PC-9 (cell line): ENCODE results near the gene ZNF256. TPM values are rescaled to one million over a fixed set of nuclear protein-coding genes. Genes with fewer than 3 reads are reported as not detected.

Source experiments
- BruUV-seq: library from RNA; stranded (reverse); fragments of 400-500 nt; replicated peaks from 2 replicates; lab custom pipeline; 2021; lab: Mats Ljungman, UMichigan
- CTCF ChIA-PET: fragments of 300-600 bp; sonication (Branson Sonifier 250); formaldehyde crosslinking; loops from one replicate; lab custom pipeline; 2022; ENCODE audit warnings: antibody characterized with exemption; lab: Charles Lee
- POLR2A ChIA-PET: fragments of 300-600 bp; sonication (Branson Sonifier 250); formaldehyde crosslinking; loops from one replicate; lab custom pipeline; 2022; ENCODE audit warnings: antibody characterized with exemption; ENCODE audit not compliant: unreplicated experiment; lab: Charles Lee
- DNase-seq, 2 experiments: peaks; one replicate each; pipeline versions ENCODE4 v3.0.0 to v3.0.0-alpha.2; 2015 to 2022; ENCODE audit warnings: mixed read lengths in 1 of 2
- H2AFZ ChIP-seq: fragments of 200-600 bp; sonication (generic); 2 replicates; pipeline ENCODE4 v1.8.1; 2017; ENCODE audit warnings: antibody characterized with exemption
- H3F3A ChIP-seq: fragments of 200-600 bp; sonication (generic); 2 replicates; pipeline ENCODE4 v1.8.1; 2017; ENCODE audit warnings: antibody characterized with exemption, mild to moderate bottlenecking, low read depth; ENCODE audit not compliant: insufficient read depth
- H3K27ac ChIP-seq: fragments of 200-600 bp; sonication (generic); 2 replicates; pipeline ENCODE4 v1.6.1; 2016; ENCODE audit warnings: mixed run types
- H3K27me3 ChIP-seq: fragments of 200-600 bp; sonication (generic); 2 replicates; pipeline ENCODE4 v1.6.1; 2016; ENCODE audit warnings: low read depth, mixed run types; ENCODE audit not compliant: insufficient read depth
- H3K36me3 ChIP-seq: fragments of 200-600 bp; sonication (generic); 2 replicates; pipeline ENCODE4 v1.6.1; 2016; ENCODE audit warnings: low read depth, mixed run types
- H3K4me1 ChIP-seq: fragments of 200-600 bp; sonication (generic); replicated peaks from 2 replicates; pipeline ENCODE4 v1.6.1; 2016; ENCODE audit warnings: mixed run types; ENCODE audit not compliant: insufficient read depth
- H3K4me2 ChIP-seq: fragments of 200-600 bp; sonication (generic); 2 replicates; pipeline ENCODE4 v1.6.1; 2017; ENCODE audit warnings: mixed run types
- H3K4me3 ChIP-seq: fragments of 200-600 bp; sonication (generic); 2 replicates; pipeline ENCODE4 v1.6.1; 2016; ENCODE audit warnings: mixed run types
- H3K79me2 ChIP-seq: fragments of 200-600 bp; sonication (generic); 2 replicates; pipeline ENCODE4 v1.6.1; 2017; ENCODE audit warnings: low read depth, mixed run types
- H3K9me2 ChIP-seq: fragments of 200-600 bp; sonication (generic); 2 replicates; pipeline ENCODE4 v1.8.1; 2017; ENCODE audit warnings: mild to moderate bottlenecking; ENCODE audit not compliant: insufficient read depth
- H3K9me3 ChIP-seq: fragments of 200-600 bp; sonication (generic); 2 replicates; pipeline ENCODE4 v1.8.1; 2016; ENCODE audit warnings: low read depth; ENCODE audit not compliant: insufficient read depth
- H4K20me1 ChIP-seq: fragments of 200-600 bp; sonication (generic); 2 replicates; pipeline ENCODE4 v1.8.1; 2017; ENCODE audit not compliant: insufficient read depth
- CTCF ChIP-seq: fragments of 200-600 bp; sonication (generic); conservative IDR thresholded peaks from 2 replicates; pipeline ENCODE4 v1.6.1; 2017; ENCODE audit warnings: mixed run types, antibody characterized with exemption, mild to moderate bottlenecking, moderate library complexity
- EZH2 ChIP-seq: fragments of 200-600 bp; sonication (generic); IDR thresholded peaks from 2 replicates; pipeline ENCODE4 v1.8.0; 2017; ENCODE audit warnings: antibody characterized with exemption, low read depth
- intact Hi-C: fragments of 100-400 bp; cut with micrococcal nuclease; formaldehyde crosslinking; loops from one replicate; pipeline ENCODE4 v1.10.0; 2022; ENCODE audit not compliant: unreplicated experiment
- total RNA-seq: library from RNA; stranded (reverse); gene quantifications from 2 replicates; pipeline ENCODE4 v1.2.3, GENCODE V29; 2021

Gene ZNF256
- total RNA-seq, 1 experiment from 2014 or later = 6.4 TPM

DNA sequence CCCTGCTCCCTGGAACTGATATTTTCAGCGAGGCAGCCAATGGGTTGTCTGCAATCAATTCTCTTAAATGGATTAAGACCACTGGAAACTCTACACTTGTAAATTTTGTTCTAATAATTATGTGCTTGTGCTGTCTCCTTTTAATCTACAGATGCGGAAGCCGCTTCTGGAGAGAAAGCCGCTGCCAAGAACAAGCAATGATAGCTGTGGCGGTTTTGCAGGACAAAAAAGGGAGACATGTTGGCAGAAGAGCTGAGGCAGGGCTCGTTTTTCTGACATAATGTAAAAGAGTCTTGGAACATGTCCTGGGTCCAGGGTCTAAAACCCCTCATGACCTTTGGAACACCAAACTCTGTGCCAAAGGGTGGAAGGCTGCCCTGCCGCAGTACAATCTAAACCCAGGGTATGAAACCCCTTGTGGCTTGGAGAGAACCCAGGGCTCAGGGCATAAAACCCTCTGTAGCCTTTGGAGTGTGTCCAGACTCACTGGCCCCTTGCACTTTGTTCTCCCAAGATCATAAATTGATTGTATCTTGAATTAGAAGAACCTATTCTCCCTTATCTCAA lies 43.8 kb downstream of the ZNF256 start:
- peaks cover 18% of the 10 kb centered on the region for H3K36me3 ChIP-seq
- peaks cover 33% of the 10 kb centered on the region for H3K9me3 ChIP-seq
- H4K20me1 ChIP-seq = no peaks in the 10 kb centered on the region
- no peak for DNase-seq
- H3K4me2 ChIP-seq = no peak overlapping the region
- POLR2A ChIA-PET = interaction anchor here (0.6 kb wide), 1 partner anchor 713 kb away, joined by 4 read pairs; the partner anchor contains the start of gene ZNF264
- intact Hi-C loops = loop anchor here (5.0 to 10.0 kb wide), 2 partner anchors 159 to 491 kb away; partner anchors contain the start of genes ZNF17 and ZNF776
- no TSS peak for BruUV-seq
- no peaks in the 10 kb centered on the region for H3K9me2 ChIP-seq
- H2AFZ ChIP-seq = no peak overlapping the region
- CTCF ChIA-PET = interaction anchor here (0.6 kb wide), 1 partner anchor 10 kb away, joined by 24 read pairs; no protein-coding TSS in a partner anchor
- no peaks in the 10 kb centered on the region for H3K79me2 ChIP-seq
- H3K4me3 ChIP-seq = no peak overlapping the region
- no peak for TF ChIP-seq EZH2
- TF ChIP-seq CTCF = peak; percentile 48; the same call in 1 of the 2 replicates
- no peaks in the 10 kb centered on the region for H3K27me3 ChIP-seq
- H3F3A ChIP-seq = no peaks in the 10 kb centered on the region
- no peak overlapping the region for H3K27ac ChIP-seq
- no peaks in the 10 kb centered on the region for H3K4me1 ChIP-seq

DNA sequence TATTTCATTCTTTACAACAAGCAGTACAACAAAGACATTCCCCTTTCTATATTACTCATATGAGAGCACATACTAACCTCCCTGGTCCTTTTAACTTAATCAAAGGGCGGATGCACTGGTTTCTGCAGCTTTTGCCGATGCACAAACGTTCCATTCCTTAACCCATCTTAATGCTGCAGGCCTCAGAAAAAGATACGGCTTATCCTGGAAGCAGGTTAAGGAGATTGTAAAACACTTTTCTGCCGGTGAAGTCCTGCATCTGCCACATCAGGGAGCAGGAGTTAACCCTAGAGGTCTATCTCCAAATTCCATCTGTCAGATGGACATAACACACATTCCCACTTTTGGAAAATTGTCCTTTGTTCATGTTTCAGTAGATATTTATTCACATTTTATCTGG lies 47.2 kb downstream of the ZNF256 start:
- H3K79me2 ChIP-seq = no peaks in the 10 kb centered on the region
- no peaks in the 10 kb centered on the region for H3F3A ChIP-seq
- no peak overlapping the region for H3K4me2 ChIP-seq
- ChIA-PET CTCF (no interaction called here), POLR2A (no interaction called here)
- no peaks in the 10 kb centered on the region for H4K20me1 ChIP-seq
- DNase-seq = no peak
- no peaks in the 10 kb centered on the region for H3K27me3 ChIP-seq
- intact Hi-C loops = loop anchor here (5.0 to 10.0 kb wide), 2 partner anchors 156 to 488 kb away; partner anchors contain the start of genes ZNF17 and ZNF776
- H3K9me3 ChIP-seq = peaks cover 12% of the 10 kb centered on the region; the same call in 1 of the 2 replicates
- no TSS peak for BruUV-seq
- no peaks in the 10 kb centered on the region for H3K9me2 ChIP-seq
- H3K4me1 ChIP-seq = no peaks in the 10 kb centered on the region
- no peak overlapping the region for H2AFZ ChIP-seq
- no peak overlapping the region for H3K27ac ChIP-seq
- TF ChIP-seq EZH2 (no peak), CTCF (no peak)
- H3K4me3 ChIP-seq = no peak overlapping the region
- H3K36me3 ChIP-seq = no peaks in the 10 kb centered on the region

Other genes with a start within 250 kb of the ZNF256 start
- gene ZNF154, start 238.5 kb downstream of the ZNF256 start, total RNA-seq = 0.17 and 0.20 TPM in 2 replicates
- gene ZNF671, start 220.1 kb downstream of the ZNF256 start, total RNA-seq = 0.83 and 1.4 TPM in 2 replicates
- gene ZNF776, start 200.9 kb downstream of the ZNF256 start, total RNA-seq = 16.9 and 17.8 TPM in 2 replicates
- gene ZNF586, start 178.0 kb downstream of the ZNF256 start, total RNA-seq = 19.0 and 21.3 TPM in 2 replicates
- 14.3 and 15.1 TPM in 2 replicates for gene ZNF552, start 132.8 kb downstream of the ZNF256 start, total RNA-seq
- 21.2 and 25.2 TPM in 2 replicates for gene ZNF587B, start 117.4 kb downstream of the ZNF256 start, total RNA-seq
- gene ZNF587, start 97.8 kb downstream of the ZNF256 start, total RNA-seq = 62.2 and 68.0 TPM in 2 replicates
- gene ZNF814, start 58.7 kb downstream of the ZNF256 start, total RNA-seq = 8.6 and 12.2 TPM in 2 replicates
- 16.1 and 19.6 TPM in 2 replicates for gene ZNF417, start 31.1 kb downstream of the ZNF256 start, total RNA-seq
- 4.8 and 7.5 TPM in 2 replicates for gene ZNF418, start 12.3 kb downstream of the ZNF256 start, total RNA-seq
- gene C19orf18, start 26.8 kb upstream of the ZNF256 start, total RNA-seq = not detected in 2 replicates
- gene ZNF606, start 55.1 kb upstream of the ZNF256 start, total RNA-seq = 16.3 and 21.6 TPM in 2 replicates
- not detected in 2 replicates for gene ZSCAN1, start 86.3 kb upstream of the ZNF256 start, total RNA-seq
- gene ZNF135, start 111.6 kb upstream of the ZNF256 start, total RNA-seq = 0.15 TPM in 1 of 2 replicates, not detected in the other
- 76.3 and 90.5 TPM in 2 replicates for gene ZSCAN18, start 150.5 kb upstream of the ZNF256 start, total RNA-seq
- gene ZNF329, start 203.1 kb upstream of the ZNF256 start, total RNA-seq = 10.6 and 16.1 TPM in 2 replicates
- gene ZNF274, start 235.4 kb upstream of the ZNF256 start, total RNA-seq = 34.3 and 36.4 TPM in 2 replicates